ENCODE measurements around the gene EPHA1. TPM values are rescaled to one million over a fixed set of nuclear protein-coding genes. Genes with fewer than 3 reads are reported as not detected.

EPHA1 gene
- polyA plus RNA-seq, 1 of the 3 experiments (the other 2 are of a cell fraction), result 0.49 TPM

DNA sequence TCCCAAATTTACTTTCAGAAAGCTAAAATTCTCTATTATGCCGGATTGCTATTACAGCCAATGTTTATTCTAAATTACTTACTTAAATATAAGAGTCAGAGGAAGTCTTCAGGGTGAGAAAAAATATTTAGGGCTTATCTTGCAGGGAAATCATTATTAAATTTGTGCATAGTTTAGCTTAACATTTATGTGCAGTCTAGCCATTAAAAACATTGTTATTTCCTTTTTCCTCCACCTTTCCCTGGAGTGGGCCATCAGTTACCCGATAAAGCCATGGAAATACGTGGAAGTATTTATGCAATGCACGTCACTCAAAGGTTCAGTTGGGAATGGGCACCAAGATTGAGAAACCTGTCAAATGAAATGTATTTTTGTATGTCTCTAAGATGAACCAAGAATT lies 25.1 kb upstream of the EPHA1 start:
- no peak overlapping the region for H2AFZ ChIP-seq (ENCODE audit: low read depth)
- no peak for DNase-seq
- H3K79me2 ChIP-seq (ENCODE audit: insufficient read depth), result no peaks in the 10 kb centered on the region
- TF ChIP-seq NFIC (IDR thresholded peaks at IDR 0.05; ENCODE audit: borderline replicate concordance) (no peak), RAD21 (IDR thresholded peaks at IDR 0.05; ENCODE audit: low read length) (no peak), FOSL2 (IDR thresholded peaks at IDR 0.05; ENCODE audit: borderline replicate concordance, low read depth) (no peak), TAF1 (IDR thresholded peaks at IDR 0.05; ENCODE audit: borderline replicate concordance, low read depth, low read length) (no peak)
- TF ChIP-seq, protein P1, sequence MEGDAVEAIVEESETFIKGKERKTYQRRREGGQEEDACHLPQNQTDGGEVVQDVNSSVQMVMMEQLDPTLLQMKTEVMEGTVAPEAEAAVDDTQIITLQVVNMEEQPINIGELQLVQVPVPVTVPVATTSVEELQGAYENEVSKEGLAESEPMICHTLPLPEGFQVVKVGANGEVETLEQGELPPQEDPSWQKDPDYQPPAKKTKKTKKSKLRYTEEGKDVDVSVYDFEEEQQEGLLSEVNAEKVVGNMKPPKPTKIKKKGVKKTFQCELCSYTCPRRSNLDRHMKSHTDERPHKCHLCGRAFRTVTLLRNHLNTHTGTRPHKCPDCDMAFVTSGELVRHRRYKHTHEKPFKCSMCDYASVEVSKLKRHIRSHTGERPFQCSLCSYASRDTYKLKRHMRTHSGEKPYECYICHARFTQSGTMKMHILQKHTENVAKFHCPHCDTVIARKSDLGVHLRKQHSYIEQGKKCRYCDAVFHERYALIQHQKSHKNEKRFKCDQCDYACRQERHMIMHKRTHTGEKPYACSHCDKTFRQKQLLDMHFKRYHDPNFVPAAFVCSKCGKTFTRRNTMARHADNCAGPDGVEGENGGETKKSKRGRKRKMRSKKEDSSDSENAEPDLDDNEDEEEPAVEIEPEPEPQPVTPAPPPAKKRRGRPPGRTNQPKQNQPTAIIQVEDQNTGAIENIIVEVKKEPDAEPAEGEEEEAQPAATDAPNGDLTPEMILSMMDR (IDR thresholded peaks at IDR 0.05), result no peak
- TF ChIP-seq, protein P2, sequence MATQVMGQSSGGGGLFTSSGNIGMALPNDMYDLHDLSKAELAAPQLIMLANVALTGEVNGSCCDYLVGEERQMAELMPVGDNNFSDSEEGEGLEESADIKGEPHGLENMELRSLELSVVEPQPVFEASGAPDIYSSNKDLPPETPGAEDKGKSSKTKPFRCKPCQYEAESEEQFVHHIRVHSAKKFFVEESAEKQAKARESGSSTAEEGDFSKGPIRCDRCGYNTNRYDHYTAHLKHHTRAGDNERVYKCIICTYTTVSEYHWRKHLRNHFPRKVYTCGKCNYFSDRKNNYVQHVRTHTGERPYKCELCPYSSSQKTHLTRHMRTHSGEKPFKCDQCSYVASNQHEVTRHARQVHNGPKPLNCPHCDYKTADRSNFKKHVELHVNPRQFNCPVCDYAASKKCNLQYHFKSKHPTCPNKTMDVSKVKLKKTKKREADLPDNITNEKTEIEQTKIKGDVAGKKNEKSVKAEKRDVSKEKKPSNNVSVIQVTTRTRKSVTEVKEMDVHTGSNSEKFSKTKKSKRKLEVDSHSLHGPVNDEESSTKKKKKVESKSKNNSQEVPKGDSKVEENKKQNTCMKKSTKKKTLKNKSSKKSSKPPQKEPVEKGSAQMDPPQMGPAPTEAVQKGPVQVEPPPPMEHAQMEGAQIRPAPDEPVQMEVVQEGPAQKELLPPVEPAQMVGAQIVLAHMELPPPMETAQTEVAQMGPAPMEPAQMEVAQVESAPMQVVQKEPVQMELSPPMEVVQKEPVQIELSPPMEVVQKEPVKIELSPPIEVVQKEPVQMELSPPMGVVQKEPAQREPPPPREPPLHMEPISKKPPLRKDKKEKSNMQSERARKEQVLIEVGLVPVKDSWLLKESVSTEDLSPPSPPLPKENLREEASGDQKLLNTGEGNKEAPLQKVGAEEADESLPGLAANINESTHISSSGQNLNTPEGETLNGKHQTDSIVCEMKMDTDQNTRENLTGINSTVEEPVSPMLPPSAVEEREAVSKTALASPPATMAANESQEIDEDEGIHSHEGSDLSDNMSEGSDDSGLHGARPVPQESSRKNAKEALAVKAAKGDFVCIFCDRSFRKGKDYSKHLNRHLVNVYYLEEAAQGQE (IDR thresholded peaks at IDR 0.05; ENCODE audit: low read depth, low read length), result no peak
- H3K9me3 ChIP-seq, result no peaks in the 10 kb centered on the region
- H3K9me2 ChIP-seq, result no peaks in the 10 kb centered on the region
- H4K20me1 ChIP-seq (ENCODE audit: insufficient read depth), result no peaks in the 10 kb centered on the region
- no peak overlapping the region for H3K9ac ChIP-seq
- ChIA-PET POLR2A (no interaction called here), CTCF (no interaction called here)
- no peak overlapping the region for H3K27ac ChIP-seq (ENCODE audit: low read depth in 2 of 2, low read length in 1 of 2)
- no peak overlapping the region for H3K4me2 ChIP-seq
- peaks cover 20% of the 10 kb centered on the region for H3F3A ChIP-seq (replicated peaks; ENCODE audit: insufficient read depth)
- 45% methylated on average over 4 of the region's 4 CpGs for WGBS (ENCODE audit: low lambda C conversion rate)
- no peak overlapping the region for H3K4me3 ChIP-seq (ENCODE audit: low read depth in 2 of 2, low read length in 1 of 2)
- no peaks in the 10 kb centered on the region for H3K27me3 ChIP-seq (ENCODE audit: insufficient read depth)
- no peaks in the 10 kb centered on the region for H3K36me3 ChIP-seq (replicated peaks in 1 of 2; ENCODE audit: control insufficient read depth in 1 of 2, insufficient read depth in 2 of 2, low read length in 1 of 2)
- H3K4me1 ChIP-seq (ENCODE audit: control insufficient read depth in 1 of 2, insufficient read depth in 2 of 2, low read depth in 1 of 2, low read length in 1 of 2), result peaks cover 0 to 19% of the 10 kb centered on the region in 2 experiments; a peak in 2 of 4 replicates

DNA sequence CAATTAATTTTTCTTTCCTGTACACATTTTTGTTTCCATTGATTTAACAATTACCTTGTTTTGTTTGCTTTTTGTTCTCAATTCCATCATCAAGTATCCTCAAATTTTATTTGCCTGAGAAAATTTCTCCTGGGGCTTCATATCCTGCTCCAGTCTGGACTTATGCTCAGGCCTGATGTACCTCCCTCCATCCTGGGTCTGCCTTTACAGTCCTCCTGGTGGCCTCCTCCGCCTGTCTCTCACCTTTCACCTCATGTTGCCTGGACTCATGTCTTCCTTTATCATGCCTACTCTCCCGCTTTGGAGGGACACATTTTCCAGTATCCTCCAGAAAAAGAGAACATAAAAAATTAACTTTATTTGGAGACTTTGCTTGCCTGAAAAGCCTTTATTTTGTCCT lies 22.5 kb upstream of the EPHA1 start:
- CTCF ChIA-PET, result interaction anchor here (1.6 kb wide), 1 partner anchor 190 kb away, joined by 3 read pairs; no protein-coding TSS in a partner anchor
- H3K9ac ChIP-seq, result peak overlapping the region; percentile 58; the same call in 1 of the 2 replicates
- POLR2A ChIA-PET, result no interaction called here
- no peaks in the 10 kb centered on the region for H4K20me1 ChIP-seq (ENCODE audit: insufficient read depth)
- H2AFZ ChIP-seq (ENCODE audit: low read depth), result peak overlapping the region; percentile 96
- H3K27ac ChIP-seq (ENCODE audit: low read depth in 2 of 2, low read length in 1 of 2), result peak overlapping the region; percentile 82 to 93
- H3K9me2 ChIP-seq, result no peaks in the 10 kb centered on the region
- H3K4me2 ChIP-seq, result peak overlapping the region; percentile 68
- no peaks in the 10 kb centered on the region for H3K79me2 ChIP-seq (ENCODE audit: insufficient read depth)
- H3F3A ChIP-seq (replicated peaks; ENCODE audit: insufficient read depth), result peaks cover 20% of the 10 kb centered on the region
- no peaks in the 10 kb centered on the region for H3K27me3 ChIP-seq (ENCODE audit: insufficient read depth)
- peaks cover 0 to 22% of the 10 kb centered on the region in 2 experiments; a peak in 2 of 4 replicates for H3K4me1 ChIP-seq (ENCODE audit: control insufficient read depth in 1 of 2, insufficient read depth in 2 of 2, low read depth in 1 of 2, low read length in 1 of 2)
- DNase-seq, result no peak
- no peaks in the 10 kb centered on the region for H3K36me3 ChIP-seq (replicated peaks in 1 of 2; ENCODE audit: control insufficient read depth in 1 of 2, insufficient read depth in 2 of 2, low read length in 1 of 2)
- WGBS (ENCODE audit: low lambda C conversion rate), result 51% methylated on average over 2 of the region's 2 CpGs
- H3K4me3 ChIP-seq (ENCODE audit: low read depth in 2 of 2, low read length in 1 of 2), result no peak overlapping the region
- no peaks in the 10 kb centered on the region for H3K9me3 ChIP-seq
- TF ChIP-seq, protein P3, sequence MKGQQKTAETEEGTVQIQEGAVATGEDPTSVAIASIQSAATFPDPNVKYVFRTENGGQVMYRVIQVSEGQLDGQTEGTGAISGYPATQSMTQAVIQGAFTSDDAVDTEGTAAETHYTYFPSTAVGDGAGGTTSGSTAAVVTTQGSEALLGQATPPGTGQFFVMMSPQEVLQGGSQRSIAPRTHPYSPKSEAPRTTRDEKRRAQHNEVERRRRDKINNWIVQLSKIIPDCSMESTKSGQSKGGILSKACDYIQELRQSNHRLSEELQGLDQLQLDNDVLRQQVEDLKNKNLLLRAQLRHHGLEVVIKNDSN (IDR thresholded peaks at IDR 0.05; ENCODE audit: borderline replicate concordance, low read depth), result no peak
- TF ChIP-seq NFIC (IDR thresholded peaks at IDR 0.05; ENCODE audit: borderline replicate concordance), result no peak
- TF ChIP-seq, protein P1 (IDR thresholded peaks at IDR 0.05), result no peak
- no peak for TF ChIP-seq JUND (IDR thresholded peaks at IDR 0.05)
- TF ChIP-seq MXI1 (IDR thresholded peaks at IDR 0.05; ENCODE audit: low read depth, low read length), result no peak
- no peak for TF ChIP-seq NRF1 (IDR thresholded peaks at IDR 0.05; ENCODE audit: low read depth, low read length)
- TF ChIP-seq, protein P4, sequence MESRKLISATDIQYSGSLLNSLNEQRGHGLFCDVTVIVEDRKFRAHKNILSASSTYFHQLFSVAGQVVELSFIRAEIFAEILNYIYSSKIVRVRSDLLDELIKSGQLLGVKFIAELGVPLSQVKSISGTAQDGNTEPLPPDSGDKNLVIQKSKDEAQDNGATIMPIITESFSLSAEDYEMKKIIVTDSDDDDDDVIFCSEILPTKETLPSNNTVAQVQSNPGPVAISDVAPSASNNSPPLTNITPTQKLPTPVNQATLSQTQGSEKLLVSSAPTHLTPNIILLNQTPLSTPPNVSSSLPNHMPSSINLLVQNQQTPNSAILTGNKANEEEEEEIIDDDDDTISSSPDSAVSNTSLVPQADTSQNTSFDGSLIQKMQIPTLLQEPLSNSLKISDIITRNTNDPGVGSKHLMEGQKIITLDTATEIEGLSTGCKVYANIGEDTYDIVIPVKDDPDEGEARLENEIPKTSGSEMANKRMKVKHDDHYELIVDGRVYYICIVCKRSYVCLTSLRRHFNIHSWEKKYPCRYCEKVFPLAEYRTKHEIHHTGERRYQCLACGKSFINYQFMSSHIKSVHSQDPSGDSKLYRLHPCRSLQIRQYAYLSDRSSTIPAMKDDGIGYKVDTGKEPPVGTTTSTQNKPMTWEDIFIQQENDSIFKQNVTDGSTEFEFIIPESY (IDR thresholded peaks at IDR 0.05; ENCODE audit: borderline replicate concordance, low read depth), result no peak
- no peak for TF ChIP-seq EZH2phosphoT487 (IDR thresholded peaks at IDR 0.05; ENCODE audit: borderline replicate concordance, low read depth)
- no peak for TF ChIP-seq RXRA (IDR thresholded peaks at IDR 0.05; ENCODE audit: borderline replicate concordance, low read depth)
- no peak for TF ChIP-seq CHD2 (IDR thresholded peaks at IDR 0.05; ENCODE audit: low read length, partially characterized antibody)
